ENCODE measurements around the gene SPDYE18. TPM values are rescaled to one million over a fixed set of nuclear protein-coding genes. Genes with fewer than 3 reads are reported as not detected.
"Not testable (repeated sequence)": the region's sequence is repeated elsewhere in the genome, so short reads cannot be mapped to it uniquely, and the experiment has no call there.

Gene SPDYE18
- total and polyA plus RNA-seq, 4 donors: 0.50 to 1.6 (median 1.5) TPM

GRCh38 chr7:77008000-77008399, 54.4 kb downstream of the SPDYE18 start:
- DNase-seq (ENCODE audit: low read depth in 4 of 6, low spot score in 6 of 6): peak in 2 of 6 donors; percentile 16 to 20
- H3K27ac ChIP-seq (ENCODE audit: low read depth, low read length); H3K9me3 ChIP-seq (ENCODE audit: control insufficient read depth, insufficient read depth, low read length); H3K4me1 ChIP-seq (ENCODE audit: control insufficient read depth, insufficient read depth, low read length); H3K4me3 ChIP-seq (ENCODE audit: low read depth, low read length); H3K27me3 ChIP-seq (ENCODE audit: control insufficient read depth, insufficient read depth, low read length): not testable (repeated sequence)
- peaks cover 25% of the 10 kb centered on the region for H3K36me3 ChIP-seq (ENCODE audit: control insufficient read depth, insufficient read depth, low read length)
- WGBS (ENCODE audit: insufficient coverage): 74% methylated on average over 3 of the region's 10 CpGs

GRCh38 chr7:77006127-77007110, 55.9 kb downstream of the SPDYE18 start:
- DNase-seq (ENCODE audit: low read depth in 4 of 6, low spot score in 6 of 6); H3K27me3 ChIP-seq (ENCODE audit: control insufficient read depth, insufficient read depth, low read length); H3K9me3 ChIP-seq (ENCODE audit: control insufficient read depth, insufficient read depth, low read length); H3K27ac ChIP-seq (ENCODE audit: low read depth, low read length); H3K4me3 ChIP-seq (ENCODE audit: low read depth, low read length); H3K4me1 ChIP-seq (ENCODE audit: control insufficient read depth, insufficient read depth, low read length): not testable (repeated sequence)
- 90% methylated on average over 2 of the region's 22 CpGs for WGBS (ENCODE audit: insufficient coverage)
- peaks cover 41% of the 10 kb centered on the region for H3K36me3 ChIP-seq (ENCODE audit: control insufficient read depth, insufficient read depth, low read length)

- not testable (repeated sequence) for H3K27me3 ChIP-seq (ENCODE audit: control insufficient read depth, insufficient read depth, low read length); H3K4me3 ChIP-seq (ENCODE audit: low read depth, low read length); H3K4me1 ChIP-seq (ENCODE audit: control insufficient read depth, insufficient read depth, low read length); H3K9me3 ChIP-seq (ENCODE audit: control insufficient read depth, insufficient read depth, low read length); DNase-seq (ENCODE audit: low read depth in 4 of 6, low spot score in 6 of 6); H3K27ac ChIP-seq (ENCODE audit: low read depth, low read length)
- WGBS (ENCODE audit: insufficient coverage): no CpG with 5 or more reads among the region's 27 CpGs
- peaks cover 49% of the 10 kb centered on the region for H3K36me3 ChIP-seq (ENCODE audit: control insufficient read depth, insufficient read depth, low read length)
Observed at GRCh38 chr7:77005461-77006057, 56.8 kb downstream of the SPDYE18 start.

- not testable (repeated sequence) for H3K27ac ChIP-seq (ENCODE audit: low read depth, low read length); H3K4me1 ChIP-seq (ENCODE audit: control insufficient read depth, insufficient read depth, low read length); H3K4me3 ChIP-seq (ENCODE audit: low read depth, low read length); DNase-seq (ENCODE audit: low read depth in 4 of 6, low spot score in 6 of 6); H3K27me3 ChIP-seq (ENCODE audit: control insufficient read depth, insufficient read depth, low read length); H3K9me3 ChIP-seq (ENCODE audit: control insufficient read depth, insufficient read depth, low read length)
- H3K36me3 ChIP-seq (ENCODE audit: control insufficient read depth, insufficient read depth, low read length): peaks cover 49% of the 10 kb centered on the region
- 92% methylated on average over 6 of the region's 18 CpGs for WGBS (ENCODE audit: insufficient coverage)
Observed at GRCh38 chr7:77004151-77004550, 58.2 kb downstream of the SPDYE18 start.

- H3K27me3 ChIP-seq (ENCODE audit: control insufficient read depth, insufficient read depth, low read length); H3K27ac ChIP-seq (ENCODE audit: low read depth, low read length); H3K4me3 ChIP-seq (ENCODE audit: low read depth, low read length); DNase-seq (ENCODE audit: low read depth in 4 of 6, low spot score in 6 of 6); H3K4me1 ChIP-seq (ENCODE audit: control insufficient read depth, insufficient read depth, low read length); H3K9me3 ChIP-seq (ENCODE audit: control insufficient read depth, insufficient read depth, low read length): not testable (repeated sequence)
- peaks cover 56% of the 10 kb centered on the region for H3K36me3 ChIP-seq (ENCODE audit: control insufficient read depth, insufficient read depth, low read length)
- 72% methylated on average over 5 of the region's 10 CpGs for WGBS (ENCODE audit: insufficient coverage)
Observed at GRCh38 chr7:77003241-77003640, 59.1 kb downstream of the SPDYE18 start.

- not testable (repeated sequence) for H3K9me3 ChIP-seq (ENCODE audit: control insufficient read depth, insufficient read depth, low read length); H3K27ac ChIP-seq (ENCODE audit: low read depth, low read length); H3K4me3 ChIP-seq (ENCODE audit: low read depth, low read length); H3K27me3 ChIP-seq (ENCODE audit: control insufficient read depth, insufficient read depth, low read length); H3K4me1 ChIP-seq (ENCODE audit: control insufficient read depth, insufficient read depth, low read length)
- peak in 1 of 6 donors; percentile 53 for DNase-seq (ENCODE audit: low read depth in 4 of 6, low spot score in 6 of 6)
- peaks cover 60% of the 10 kb centered on the region for H3K36me3 ChIP-seq (ENCODE audit: control insufficient read depth, insufficient read depth, low read length)
- 84% methylated on average over 9 of the region's 21 CpGs for WGBS (ENCODE audit: insufficient coverage)
Observed at GRCh38 chr7:77002678-77003233, 59.6 kb downstream of the SPDYE18 start.

GRCh38 chr7:77002104-77002503, 60.3 kb downstream of the SPDYE18 start:
- H3K27me3 ChIP-seq (ENCODE audit: control insufficient read depth, insufficient read depth, low read length); H3K4me1 ChIP-seq (ENCODE audit: control insufficient read depth, insufficient read depth, low read length); DNase-seq (ENCODE audit: low read depth in 4 of 6, low spot score in 6 of 6); H3K4me3 ChIP-seq (ENCODE audit: low read depth, low read length); H3K27ac ChIP-seq (ENCODE audit: low read depth, low read length); H3K9me3 ChIP-seq (ENCODE audit: control insufficient read depth, insufficient read depth, low read length): not testable (repeated sequence)
- peaks cover 67% of the 10 kb centered on the region for H3K36me3 ChIP-seq (ENCODE audit: control insufficient read depth, insufficient read depth, low read length)
- WGBS (ENCODE audit: insufficient coverage): 81% methylated on average over 13 of the region's 15 CpGs

Small RNA genes lying within 50 kb of the gene (small RNA-seq; reads per million reads assigned to genes)
- not detected for gene RF00019 (ENCODE audit: low replicate concordance)

Other genes with a start within 250 kb of the SPDYE18 start
- not detected for gene SPDYE17, start 30.2 kb downstream of the SPDYE18 start, total RNA-seq
- gene SPDYE17, start 30.2 kb downstream of the SPDYE18 start, polyA plus RNA-seq (ENCODE audit: insufficient read length in 2 of 2): not detected
- gene CCDC146, start 60.1 kb upstream of the SPDYE18 start, total RNA-seq: 10 to 100 TPM; 19.6 to 30.5 TPM
- gene CCDC146, start 60.1 kb upstream of the SPDYE18 start, polyA plus RNA-seq (ENCODE audit: insufficient read length in 2 of 2): 10 to 100 TPM; 21.5 to 27.0 TPM
- gene FGL2, start 137.3 kb upstream of the SPDYE18 start, total RNA-seq: 100 to 1,000 TPM; 126 to 135 TPM
- gene FGL2, start 137.3 kb upstream of the SPDYE18 start, polyA plus RNA-seq (ENCODE audit: insufficient read length in 2 of 2): 10 to 100 TPM in 1 of 2 donors, 1 to 10 TPM in 1; 3.9 to 12.8 TPM